ENCODE measurements around the gene PLEK. TPM values are rescaled to one million over a fixed set of nuclear protein-coding genes. Genes with fewer than 3 reads are reported as not detected.

PLEK gene
- total and polyA plus RNA-seq, 9 of the 15 experiments (the other 6 are each of a cell fraction or from before 2014, with no cell fraction given) = 0.14 to 1.2 (median 0.36) TPM

- TF ChIP-seq BRF2 (IDR thresholded peaks at IDR 0.05; ENCODE audit: borderline replicate concordance, insufficient read depth, insufficient read length) (no peak), ZNF696 (CRISPR knock-in tag; conservative IDR thresholded peaks at IDR 0.05) (no peak), SPI1 (IDR thresholded peaks at IDR 0.05; ENCODE audit: borderline replicate concordance, low read depth, low read length) (peak; percentile 36; the same call in 1 of the 2 replicates), ZC3H4 (CRISPR knock-in tag; IDR thresholded peaks at IDR 0.05; ENCODE audit: borderline replicate concordance) (no peak), DMBX1 (CRISPR knock-in tag; IDR thresholded peaks at IDR 0.05; ENCODE audit: borderline replicate concordance) (no peak)
Observed at GRCh38 chr2:68441179-68441993, 76.3 kb downstream of the PLEK start (continued).

- 89% methylated on average over 2 of the region's 2 CpGs for WGBS (ENCODE audit: insufficient coverage, low coverage, missing lambda C conversion rate)
- peak overlapping the region; percentile 95; the same call in 1 of the 2 replicates for H2AFZ ChIP-seq (ENCODE audit: low read depth, low read length)
- in situ Hi-C loops (cut with MboI) = loop anchor here (5.0 kb wide), 2 partner anchors 80 to 320 kb away; no protein-coding TSS in a partner anchor
- TF ChIP-seq ZNF316 (IDR thresholded peaks at IDR 0.05) (no peak), TEAD1 (CRISPR knock-in tag; IDR thresholded peaks at IDR 0.05) (no peak), ZHX1 (conservative IDR thresholded peaks at IDR 0.05; ENCODE audit: low read length) (no peak), CEBPG (CRISPR knock-in tag; IDR thresholded peaks at IDR 0.05) (no peak), CEBPG (tag; conservative IDR thresholded peaks at IDR 0.05 in 1 of 2, IDR thresholded peaks at IDR 0.05 in 1 of 2) (0 out of 4 replicates have a peak, but pooled peaks of 1 of the 2 experiments have one; percentile 8), ILK (tag; IDR thresholded peaks at IDR 0.05; ENCODE audit: borderline replicate concordance, low read depth) (no peak), ZNF589 (CRISPR knock-in tag; IDR thresholded peaks at IDR 0.05; ENCODE audit: low read depth) (0 out of 2 replicates have a peak, but pooled peaks have one; percentile 6), C11orf30 (IDR thresholded peaks at IDR 0.05; ENCODE audit: low read depth) (no peak), CBX8 (IDR thresholded peaks at IDR 0.05; ENCODE audit: borderline replicate concordance, extremely low read depth, low read depth, low read length, poor library complexity, severe bottlenecking) (no peak), ZNF23 (CRISPR knock-in tag; IDR thresholded peaks at IDR 0.05) (no peak), SAFB (IDR thresholded peaks at IDR 0.05; ENCODE audit: borderline replicate concordance, low read depth, low read length) (no peak)
Observed at GRCh38 chr2:68441994-68442322, 76.9 kb downstream of the PLEK start.

More at GRCh38 chr2:68441994-68442322, 76.9 kb downstream of the PLEK start:
- no peak overlapping the region for H3K27ac ChIP-seq (ENCODE audit: extremely low read depth, low read depth, low read length)
- FAIRE-seq (no peak), ATAC-seq (no peak), DNase-seq (ENCODE audit: extremely low read depth in 1 of 4, low spot score in 3 of 4) (no peak)
- H3K4me2 ChIP-seq (ENCODE audit: insufficient read depth, low read length) = no peak overlapping the region
- no peak overlapping the region for H3K4me3 ChIP-seq
- H3K27me3 ChIP-seq (ENCODE audit: control insufficient read depth in 2 of 2, insufficient read depth in 2 of 2, low read length in 2 of 2) = no peaks in the 10 kb centered on the region
- H4K20me1 ChIP-seq (replicated peaks; ENCODE audit: control insufficient read depth, insufficient read depth, low read length) = no peaks in the 10 kb centered on the region
- ChIA-PET POLR2A (interaction anchor here (0.7 to 2.9 kb wide), 6 partner anchors 14 to 379 kb away, joined by 3 to 21 read pairs (median 4); partner anchors contain the start of genes C1D and CNRIP1), CTCF (ENCODE audit: low intra/inter-chr PET ratio) (interaction anchor here (1.2 to 2.2 kb wide), 3 partner anchors 80 to 319 kb away, joined by 3 to 24 read pairs (median 9); no protein-coding TSS in a partner anchor)
- intact Hi-C loops (cut with micrococcal nuclease) = loop anchor here (1.0 to 5.0 kb wide), 3 partner anchors 80 to 320 kb away; no protein-coding TSS in a partner anchor
- BruUV-seq (replicated peaks) = no TSS peak
- H3K9ac ChIP-seq (ENCODE audit: insufficient read depth in 1 of 2, low read depth in 2 of 2, low read length in 2 of 2) = no peak overlapping the region
- H3K4me1 ChIP-seq (replicated peaks in 1 of 2; ENCODE audit: control insufficient read depth in 2 of 2, insufficient read depth in 2 of 2, low read length in 2 of 2) = peaks cover 0 to 28% of the 10 kb centered on the region in 2 experiments; a peak in 3 of 5 replicates
- H3K36me3 ChIP-seq (ENCODE audit: control insufficient read depth, insufficient read depth, low read length) = no peaks in the 10 kb centered on the region
- H3K79me2 ChIP-seq (ENCODE audit: control insufficient read depth, insufficient read depth, low read length) = no peaks in the 10 kb centered on the region
- no peaks in the 10 kb centered on the region for H3K9me3 ChIP-seq (replicated peaks; ENCODE audit: control insufficient read depth, insufficient read depth, low read depth, low read length)
- H3K9me1 ChIP-seq (ENCODE audit: control insufficient read depth, insufficient read depth, low read length) = no peaks in the 10 kb centered on the region
